ENCODE data around the gene PARD3.
A peak's percentile ranks its signal among the peaks of the same experiment; 100 is the strongest.

PARD3 gene

GRCh38 chr10:34526186-34526585 is 288.9 kb downstream of the PARD3 start:
- no peak for DNase-seq

GRCh38 chr10:34524369-34525091 is 290.6 kb downstream of the PARD3 start:
- DNase-seq = no peak

GRCh38 chr10:34523017-34523767 is 291.9 kb downstream of the PARD3 start:
- no peak for DNase-seq

- peak in 1 of 2 experiments; percentile 74 for DNase-seq
Measured at GRCh38 chr10:34522546-34522945, 292.6 kb downstream of the PARD3 start.

- no peak for DNase-seq
Measured at GRCh38 chr10:34520510-34520909, 294.6 kb downstream of the PARD3 start.

GRCh38 chr10:34520084-34520483 is 295.0 kb downstream of the PARD3 start:
- DNase-seq = peak; percentile 37 to 85

- no peak for DNase-seq
Measured at GRCh38 chr10:34514290-34514689, 300.8 kb downstream of the PARD3 start.

- no peak for DNase-seq
Measured at GRCh38 chr10:34513636-34514035, 301.5 kb downstream of the PARD3 start.

- peak; percentile 60 to 78 for DNase-seq
Measured at GRCh38 chr10:34507217-34507616, 307.9 kb downstream of the PARD3 start.

- DNase-seq = peak; percentile 6 to 82
Measured at GRCh38 chr10:34506786-34507185, 308.3 kb downstream of the PARD3 start.

- DNase-seq = no peak
Measured at GRCh38 chr10:34505338-34505737, 309.8 kb downstream of the PARD3 start.

GRCh38 chr10:34504534-34504933 is 310.6 kb downstream of the PARD3 start:
- DNase-seq = peak in 1 of 2 experiments; percentile 9

GRCh38 chr10:34503704-34504103 is 311.4 kb downstream of the PARD3 start:
- DNase-seq = no peak

- no peak for DNase-seq
Measured at GRCh38 chr10:34499612-34500279, 315.4 kb downstream of the PARD3 start.

GRCh38 chr10:34498821-34499220 is 316.3 kb downstream of the PARD3 start:
- DNase-seq = no peak

GRCh38 chr10:34495938-34496337 is 319.2 kb downstream of the PARD3 start:
- no peak for DNase-seq

GRCh38 chr10:34494012-34494411 is 321.1 kb downstream of the PARD3 start:
- DNase-seq = no peak

- peak; percentile 40 to 83 for DNase-seq
Measured at GRCh38 chr10:34492081-34492480, 323.0 kb downstream of the PARD3 start.

GRCh38 chr10:34491678-34492077 is 323.4 kb downstream of the PARD3 start:
- DNase-seq = peak; percentile 19 to 44

- DNase-seq = no peak
Measured at GRCh38 chr10:34489973-34490745, 324.9 kb downstream of the PARD3 start.

GRCh38 chr10:34489411-34489810 is 325.7 kb downstream of the PARD3 start:
- no peak for DNase-seq

GRCh38 chr10:34488476-34489130 is 326.5 kb downstream of the PARD3 start:
- DNase-seq = no peak
